HG03060 (cell line): Measurements from ENCODE around the gene CPLX3.

ENCODE experiments used
- ATAC-seq: cut with Tn5 transposase; IDR thresholded peaks from one replicate; pipeline ENCODE4 v1.9.1; 2021; ENCODE audit warnings: low read depth, moderate number of reproducible peaks; ENCODE audit not compliant: unreplicated experiment

CPLX3 gene

DNA sequence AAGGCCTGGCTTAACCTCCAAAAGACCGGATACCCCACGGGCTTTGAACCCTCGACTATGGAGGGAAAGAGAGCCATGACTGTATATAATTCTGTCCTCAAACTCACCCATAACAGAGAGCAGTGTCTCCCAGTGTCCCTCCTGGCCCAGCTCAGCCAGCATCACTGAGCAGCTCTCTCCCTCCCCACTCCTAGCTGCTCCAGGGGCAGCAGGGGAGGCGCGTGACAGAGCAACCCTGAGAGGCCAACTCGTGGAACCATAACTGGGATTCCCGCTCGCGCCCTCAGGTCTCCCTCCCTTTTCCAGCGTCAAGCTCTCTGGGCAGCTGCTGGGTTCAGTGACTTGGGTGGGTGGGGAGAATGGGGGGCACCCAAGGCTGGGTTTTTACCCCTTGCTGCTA lies 561 bp upstream of the CPLX3 start:
- ATAC-seq, result no peak

DNA sequence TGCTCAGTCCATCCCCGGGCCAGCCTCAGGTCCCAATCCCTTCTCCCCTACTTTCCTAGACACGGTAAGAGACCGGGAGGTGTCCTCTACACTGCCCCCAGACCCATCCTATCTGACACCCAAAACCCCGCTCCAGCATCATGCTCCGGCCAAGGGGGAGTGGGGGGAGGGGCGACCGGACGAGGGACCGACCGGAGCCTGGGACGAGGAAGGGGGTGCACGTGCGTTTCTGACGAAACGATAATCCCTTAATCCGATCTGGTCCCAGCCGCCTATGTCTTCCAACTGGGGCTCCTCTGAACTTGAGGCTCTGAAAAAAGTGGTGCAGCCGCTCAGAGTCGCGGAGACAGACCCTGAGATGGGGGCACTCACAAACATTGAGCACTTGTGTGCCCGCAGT lies 494 bp downstream of the CPLX3 start:
- ATAC-seq, result no peak

DNA sequence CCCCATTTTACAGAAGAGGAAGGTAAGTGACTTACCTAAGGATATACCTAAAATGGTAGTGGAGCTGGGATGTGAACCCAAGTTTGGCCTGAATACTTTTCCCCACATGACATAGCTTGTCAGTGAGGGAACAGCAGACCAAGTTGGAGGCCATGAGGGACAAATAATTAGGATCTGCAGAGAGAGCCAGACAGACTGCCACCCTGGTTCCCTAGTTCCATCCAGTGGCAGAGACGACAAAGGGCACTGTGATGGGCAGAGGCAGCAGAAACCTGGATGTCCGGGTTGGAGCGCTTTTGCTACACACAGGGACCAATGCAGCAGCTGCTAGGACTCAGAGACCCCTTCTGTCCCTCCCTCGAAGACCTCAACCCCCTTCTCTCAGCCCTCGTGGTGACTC lies 1.2 kb downstream of the CPLX3 start:
- no peak for ATAC-seq

DNA sequence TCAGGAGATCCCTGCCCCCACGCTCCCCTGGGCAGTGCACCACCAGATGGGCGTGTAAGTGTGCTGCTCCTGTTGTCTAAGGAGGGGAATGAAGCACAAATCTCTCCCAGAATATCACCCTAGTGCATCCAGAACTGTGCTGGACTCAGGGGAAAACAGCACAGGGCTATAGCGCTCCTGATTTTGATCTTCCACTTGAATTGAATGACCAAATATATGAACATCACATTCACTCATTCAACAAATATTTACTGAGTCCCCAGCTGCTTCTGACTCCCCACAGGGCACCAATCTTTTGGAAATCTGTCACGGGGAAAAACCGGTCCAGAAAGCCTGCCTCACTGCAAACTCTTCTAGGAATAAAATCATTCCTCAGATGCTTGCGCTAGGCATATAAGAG lies 2.4 kb downstream of the CPLX3 start:
- ATAC-seq, result no peak

DNA sequence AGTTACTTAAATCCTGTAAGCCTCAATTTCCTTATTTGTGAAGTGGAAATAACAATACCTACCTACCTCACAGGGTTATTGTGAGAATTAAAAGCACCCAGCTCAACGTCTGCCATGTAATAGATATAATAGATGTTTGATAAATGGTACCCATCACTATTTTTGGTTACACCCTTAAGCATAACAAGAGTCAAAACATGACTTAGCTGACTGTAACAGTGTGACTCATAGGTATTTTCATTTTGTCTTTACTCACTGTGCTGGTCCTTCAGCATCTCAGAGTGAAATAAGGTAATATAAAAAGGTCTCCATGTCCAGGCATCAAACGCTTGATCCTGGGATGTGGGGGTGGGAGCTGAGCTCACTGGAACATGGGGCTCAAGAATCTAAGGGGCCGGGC lies 3.1 kb downstream of the CPLX3 start:
- no peak for ATAC-seq

DNA sequence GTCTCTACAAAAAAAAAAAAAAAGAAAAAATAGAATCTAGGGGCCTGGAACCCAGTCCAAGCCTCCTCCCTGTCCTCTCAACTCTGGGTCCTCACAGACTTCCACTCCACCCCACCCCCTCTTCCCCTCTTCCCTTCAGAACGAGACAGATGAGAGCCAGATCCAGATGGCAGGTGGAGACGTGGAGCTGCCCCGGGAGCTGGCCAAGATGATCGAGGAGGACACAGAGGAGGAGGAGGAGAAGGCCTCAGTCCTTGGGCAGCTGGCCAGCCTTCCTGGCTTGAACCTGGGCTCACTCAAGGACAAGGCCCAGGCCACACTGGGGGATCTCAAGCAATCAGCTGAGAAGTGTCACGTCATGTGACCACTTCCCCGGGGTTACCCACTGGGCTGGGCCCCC lies 3.6 kb downstream of the CPLX3 start:
- ATAC-seq, result no peak

DNA sequence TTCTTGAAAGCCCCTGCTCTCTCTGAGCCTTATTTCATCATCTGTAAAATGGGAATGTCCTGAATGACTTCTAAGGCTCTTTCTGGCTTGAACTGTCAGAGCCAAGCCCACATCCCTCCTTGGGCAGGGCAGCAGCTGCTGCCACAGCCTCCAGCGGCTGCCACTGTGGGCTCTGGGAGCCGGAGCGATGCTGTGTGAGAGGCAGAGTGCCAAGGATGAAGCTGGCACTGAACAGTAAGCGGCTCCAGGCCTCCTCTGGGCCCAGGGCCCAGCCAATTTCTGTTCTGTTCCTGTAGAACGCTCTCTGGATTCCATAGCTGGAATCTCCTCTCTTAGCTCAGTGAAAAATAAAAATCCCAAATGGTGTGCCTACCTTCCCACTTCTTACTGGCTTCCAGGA lies 4.4 kb downstream of the CPLX3 start:
- ATAC-seq, result no peak

DNA sequence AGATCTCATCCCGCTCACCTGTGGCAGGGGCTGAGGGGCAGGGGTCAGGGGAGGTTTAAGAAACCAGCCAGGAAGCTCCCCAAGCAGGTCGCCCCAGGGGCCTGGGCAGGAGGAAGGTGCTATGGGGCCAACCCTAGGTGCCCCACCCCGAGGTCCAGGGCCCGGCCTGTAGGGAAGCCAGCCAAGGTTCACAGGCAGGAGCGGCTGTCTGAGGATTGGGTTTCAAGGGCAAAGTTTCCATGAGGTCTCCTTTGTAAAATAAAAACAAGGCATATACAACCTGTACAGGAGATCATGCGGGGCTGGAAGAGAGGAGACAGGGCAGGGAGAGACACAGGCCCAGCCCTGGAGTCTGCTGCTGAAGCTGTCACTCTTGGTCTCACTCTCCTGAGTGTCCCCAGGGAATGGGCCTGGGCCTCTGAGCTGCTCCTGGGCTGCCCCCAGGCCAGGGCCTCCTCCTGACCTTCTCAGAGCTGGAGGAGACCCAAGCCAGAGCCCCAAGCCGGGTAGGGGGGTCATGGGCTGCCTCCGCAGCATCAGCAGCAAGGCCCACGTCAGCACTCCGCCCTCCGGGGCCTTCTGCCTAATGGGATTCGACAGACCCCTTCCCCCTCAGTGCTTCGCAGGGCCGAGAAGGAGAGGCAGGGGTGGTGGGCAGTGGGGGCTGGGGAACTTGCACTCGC lies 5.5 kb downstream of the CPLX3 start:
- ATAC-seq, result no peak

DNA sequence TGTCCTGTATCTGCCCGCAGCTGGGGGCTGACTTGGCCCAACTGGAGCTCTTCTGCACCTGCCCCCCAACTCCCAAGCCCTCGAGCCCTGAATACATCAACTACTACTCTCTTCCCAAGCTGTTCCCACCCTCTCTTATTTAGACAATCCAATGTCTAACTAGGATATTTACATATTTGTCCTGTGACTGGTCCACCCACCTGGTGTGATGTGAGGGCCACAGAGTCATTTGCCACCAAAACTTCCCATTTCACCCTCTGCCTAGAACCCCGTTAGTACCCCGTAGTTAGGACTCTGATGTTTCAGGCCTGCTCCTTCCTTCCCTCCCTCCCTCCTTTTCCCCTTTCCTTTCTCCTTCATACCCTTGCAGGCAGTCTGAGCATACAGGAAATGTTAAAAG lies 6.4 kb downstream of the CPLX3 start:
- no peak for ATAC-seq

DNA sequence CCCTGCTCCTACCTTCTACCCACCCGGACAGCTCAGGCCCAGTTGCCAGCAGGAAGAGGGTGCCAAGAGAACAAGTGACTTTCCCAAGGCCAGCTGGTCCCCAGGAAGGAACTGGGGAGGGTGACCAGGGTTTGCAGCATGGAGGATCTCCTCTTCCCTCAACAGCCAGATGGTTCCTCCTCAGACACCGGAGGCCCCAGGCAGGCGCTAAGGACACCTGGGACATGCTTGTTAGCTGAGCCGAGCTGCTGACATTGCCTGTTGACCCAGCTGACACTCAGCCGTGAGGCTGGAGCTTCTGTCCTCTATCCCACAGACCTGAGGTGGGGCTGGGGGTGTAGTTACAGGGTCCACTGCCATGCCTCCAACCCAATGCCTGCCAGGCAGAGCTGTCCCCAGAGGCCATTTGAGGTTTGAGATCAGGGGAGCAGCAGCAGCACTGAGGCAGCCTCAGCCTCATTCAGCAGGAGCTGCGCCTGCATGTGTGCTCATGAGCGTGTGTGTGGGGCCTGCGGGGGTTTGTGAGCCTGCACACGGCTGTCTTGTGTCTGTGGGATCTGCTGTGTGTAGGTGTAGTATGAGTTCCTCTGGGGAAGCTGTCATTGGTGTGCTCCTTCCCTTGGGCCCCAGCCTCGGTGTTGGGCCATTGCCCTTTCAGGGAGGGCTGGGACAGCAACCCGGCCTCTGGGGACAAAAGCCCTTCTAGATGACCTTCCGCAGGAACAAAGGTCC lies 7.1 kb downstream of the CPLX3 start:
- no peak for ATAC-seq

DNA sequence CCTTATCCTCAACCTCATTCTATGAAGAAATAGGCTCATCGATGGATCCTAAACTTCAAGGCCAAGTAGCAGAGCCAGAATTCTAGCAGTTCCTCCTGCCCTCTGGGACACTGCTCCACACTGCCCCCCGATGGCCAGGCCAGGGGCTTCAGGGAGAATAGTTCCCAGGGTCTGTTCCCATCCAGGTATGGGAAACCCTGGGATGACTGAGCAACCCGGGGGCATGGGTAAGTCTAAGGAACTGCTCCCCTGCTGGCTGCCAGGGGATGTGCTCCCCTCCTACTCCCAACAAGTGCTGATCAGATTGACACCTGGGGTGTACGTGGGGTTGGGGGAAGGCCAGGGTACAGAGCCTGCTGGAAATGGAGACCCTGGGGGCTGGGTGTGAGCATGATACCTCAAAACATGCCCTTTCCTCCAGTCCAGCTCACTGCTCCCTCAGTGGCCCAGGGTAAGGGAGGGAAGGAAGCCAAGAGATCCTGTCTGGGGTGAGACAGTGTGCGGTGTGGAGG lies 8.9 kb downstream of the CPLX3 start:
- no peak for ATAC-seq

DNA sequence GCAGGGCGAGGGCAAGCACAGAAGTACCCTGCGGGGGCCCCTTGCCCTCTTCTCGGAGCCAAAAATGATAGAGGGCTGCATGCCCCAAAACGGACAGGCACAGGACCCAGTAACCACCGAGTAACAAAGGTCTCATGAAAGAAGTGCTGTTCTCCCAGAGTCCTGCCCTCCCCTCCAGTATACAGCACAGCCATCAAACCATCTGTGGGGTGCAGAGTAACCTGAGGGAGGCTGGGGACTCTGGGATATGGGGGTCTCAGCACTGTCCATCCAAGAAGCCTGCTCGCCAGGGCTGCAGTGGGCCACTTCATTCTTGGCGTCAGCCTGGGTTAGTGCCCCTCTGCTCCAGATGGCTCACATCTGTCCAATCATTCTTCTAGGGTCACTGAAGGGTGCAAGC lies 10.4 kb downstream of the CPLX3 start:
- no peak for ATAC-seq

DNA sequence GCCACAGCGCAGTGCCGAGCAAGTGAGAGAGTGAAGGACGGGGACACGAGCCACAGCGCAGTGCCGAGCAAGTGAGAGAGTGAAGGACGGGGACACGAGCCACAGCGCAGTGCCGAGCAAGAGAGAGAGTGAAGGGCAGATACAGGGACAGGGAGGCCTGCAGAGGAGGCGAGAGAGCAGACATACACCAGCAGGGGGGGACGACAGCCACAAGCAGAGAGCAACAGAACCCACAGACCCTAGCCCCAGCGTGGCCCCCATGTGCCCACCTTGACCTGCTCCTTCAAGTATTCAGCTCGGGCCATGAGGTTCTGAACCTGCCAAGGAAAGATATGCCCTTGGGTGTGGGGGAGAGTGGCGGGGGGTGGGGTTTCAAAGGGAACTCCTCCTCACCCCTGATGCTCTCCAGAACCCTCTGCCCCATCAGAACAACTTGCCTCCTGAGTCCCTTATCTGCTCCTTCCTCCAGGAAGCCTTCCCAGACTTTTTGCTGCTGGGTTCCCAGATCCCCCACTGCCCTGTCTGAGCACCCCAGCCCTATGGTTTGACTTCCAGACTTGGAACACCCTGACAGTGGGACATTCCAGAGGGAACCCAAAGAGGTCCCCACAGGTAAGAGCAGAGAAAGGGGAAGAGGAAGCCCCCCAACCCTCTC lies 11.2 kb downstream of the CPLX3 start:
- ATAC-seq, result no peak

DNA sequence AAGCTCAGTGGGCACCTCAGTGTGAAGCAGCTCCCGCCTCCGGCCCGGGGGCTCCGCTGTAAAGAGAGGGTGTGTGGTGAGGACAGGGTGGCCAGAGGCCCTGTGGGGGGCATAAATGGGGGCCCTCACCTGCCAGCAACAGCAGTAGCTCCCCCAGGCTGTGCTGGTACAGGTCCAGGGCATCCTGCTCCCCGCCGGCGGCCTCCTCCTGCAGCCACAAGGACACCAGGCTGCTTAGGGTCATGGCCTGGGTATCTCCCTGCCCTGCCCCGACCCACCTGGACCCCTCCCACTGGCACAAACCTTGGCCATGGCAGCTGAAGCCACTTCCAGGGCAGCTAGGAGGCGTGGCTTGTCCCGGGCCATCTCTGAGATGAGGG lies 11.7 kb downstream of the CPLX3 start:
- ATAC-seq, result no peak

DNA sequence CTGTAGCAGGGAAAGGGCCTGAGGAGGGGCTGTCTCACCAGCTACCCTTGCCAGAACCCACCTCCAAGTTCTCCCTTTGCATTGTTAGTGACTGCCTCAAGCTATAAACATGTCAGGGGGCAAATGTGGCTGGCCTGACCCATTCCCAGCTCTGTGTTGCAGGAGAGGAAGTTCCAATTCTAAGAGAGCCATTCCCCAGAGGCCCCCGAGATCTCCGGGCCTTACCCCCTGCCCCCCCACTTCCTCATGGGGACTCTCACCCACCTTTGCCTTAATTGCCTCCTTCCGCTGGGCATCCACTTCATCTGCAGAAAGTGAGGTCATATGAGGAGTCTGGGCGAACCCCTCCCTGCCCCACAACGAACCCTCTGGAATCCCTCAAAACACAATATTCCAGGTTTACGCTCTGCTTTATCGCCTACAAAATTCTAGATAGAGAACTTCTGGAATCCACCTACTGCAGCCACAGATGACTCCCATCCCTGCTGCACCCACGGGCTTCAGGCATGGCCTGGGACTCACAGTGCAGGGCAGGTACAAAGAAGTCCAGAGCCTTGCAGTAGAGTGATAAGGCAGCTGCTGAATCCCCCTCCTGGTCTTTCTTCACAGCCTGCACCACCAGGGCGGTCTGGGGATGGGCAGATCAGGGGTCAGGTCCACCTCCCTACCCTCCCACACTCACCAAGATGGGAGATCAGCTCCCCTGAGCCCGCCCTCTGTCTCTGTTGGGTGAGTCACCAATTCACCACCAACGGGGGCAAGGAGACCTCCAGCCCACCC lies 12.5 kb downstream of the CPLX3 start:
- ATAC-seq, result no peak

DNA sequence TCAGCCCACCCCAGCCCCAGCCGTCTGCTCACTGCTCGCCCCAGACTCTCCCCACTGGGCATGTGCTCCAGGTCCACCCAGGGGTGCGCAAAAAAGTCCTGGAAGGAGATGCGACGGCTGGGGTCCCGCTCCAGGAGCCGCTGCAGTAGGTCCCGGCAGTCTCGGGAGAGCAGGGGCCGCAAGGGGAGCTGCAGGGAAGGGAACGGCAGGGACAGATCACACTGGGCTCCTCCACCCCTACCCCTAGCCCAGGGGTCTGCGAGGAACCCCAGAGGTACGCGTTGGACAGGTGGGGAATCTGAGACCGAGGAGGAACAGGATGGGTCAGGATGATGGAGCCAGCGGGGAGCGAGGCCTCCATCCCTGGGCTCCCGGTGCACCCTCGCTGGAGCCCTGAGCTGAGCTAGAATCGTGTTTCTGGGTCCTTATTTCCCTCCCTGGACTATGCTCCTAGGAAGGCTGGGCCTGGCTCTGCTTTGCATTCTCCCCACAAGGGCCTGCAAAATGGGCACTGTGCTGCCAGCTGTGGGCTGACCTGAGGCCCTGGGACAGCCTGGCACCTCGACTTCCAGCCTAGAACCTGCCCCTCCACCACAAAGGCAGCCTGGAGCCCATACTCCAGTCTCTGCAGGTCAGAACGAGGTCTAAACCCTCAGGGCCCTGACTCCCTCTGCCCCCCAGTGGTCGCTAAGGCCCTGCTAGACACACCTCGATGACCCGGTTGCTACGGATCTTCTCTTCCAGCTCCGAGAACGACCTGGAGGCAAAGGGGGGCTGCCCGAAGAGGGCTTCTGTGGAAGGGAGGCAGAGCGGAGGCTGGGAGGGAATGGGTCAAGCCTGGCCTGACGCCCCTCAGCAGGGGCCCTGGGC lies 13.3 kb downstream of the CPLX3 start:
- no peak for ATAC-seq

DNA sequence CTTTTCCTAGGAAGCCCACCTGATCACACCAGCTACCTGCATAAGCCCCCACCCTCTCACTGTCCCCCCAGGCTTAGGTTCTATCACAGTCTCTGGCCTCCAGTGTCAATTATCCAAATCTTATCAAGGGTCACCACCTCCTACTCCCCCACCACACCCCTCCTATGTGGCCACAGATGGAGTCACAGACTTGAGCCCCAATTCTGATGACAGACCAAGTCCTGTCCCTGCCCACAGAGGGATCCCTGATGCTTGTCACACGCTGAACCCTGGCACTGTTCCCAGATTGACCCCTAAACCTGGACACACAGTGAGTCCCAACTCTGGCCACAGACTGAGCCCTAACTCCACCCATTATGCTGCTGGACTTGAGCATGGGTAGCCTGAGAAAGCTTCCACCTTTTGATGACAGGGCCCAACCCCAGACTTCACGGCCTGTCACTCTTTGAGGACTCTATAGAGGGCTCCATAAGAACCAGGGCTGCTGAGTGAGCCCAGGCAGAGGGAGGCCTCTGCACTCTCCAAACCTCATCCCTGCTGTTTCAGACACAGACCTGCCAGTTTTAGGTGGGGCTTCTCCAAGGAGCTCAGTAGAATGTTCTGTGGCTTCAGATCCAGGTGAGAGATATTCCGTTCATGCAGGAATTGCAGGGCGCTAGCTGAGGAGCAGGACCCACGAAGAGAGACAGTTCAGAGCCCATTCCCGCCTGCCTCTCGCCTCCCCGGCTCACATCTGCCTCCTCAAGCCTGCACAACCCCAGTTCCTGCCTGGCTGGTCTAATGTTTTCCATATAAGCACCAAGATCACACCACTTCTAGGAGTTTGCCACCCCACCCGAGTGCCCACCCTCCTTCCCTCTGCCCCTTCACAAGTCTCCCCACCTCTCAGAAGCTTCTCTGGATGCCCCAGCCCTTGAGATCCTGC lies 14.7 kb downstream of the CPLX3 start:
- no peak for ATAC-seq

DNA sequence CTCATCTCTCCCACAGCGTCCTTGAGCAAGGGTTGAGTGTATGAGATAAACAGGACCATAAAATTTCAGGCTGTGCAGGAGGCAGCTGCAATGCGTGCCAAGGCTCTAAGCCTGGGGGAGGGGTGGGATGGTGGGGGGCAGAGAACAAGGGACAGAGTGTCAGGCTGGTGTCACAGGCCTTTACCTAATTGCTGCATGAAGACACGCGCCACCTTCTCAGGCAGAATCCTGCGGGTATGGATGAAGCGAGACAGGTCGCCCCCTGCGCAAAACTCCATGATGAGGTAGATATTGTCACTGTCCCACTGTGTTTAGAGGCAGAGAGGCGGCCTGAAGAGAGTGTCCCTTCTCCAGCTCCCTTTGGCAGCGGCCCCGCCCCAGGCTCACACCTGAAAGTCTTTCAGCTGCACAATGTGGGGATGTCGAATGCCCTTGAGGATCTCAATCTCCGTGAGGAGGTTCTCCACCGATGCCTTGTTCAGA lies 15.5 kb downstream of the CPLX3 start:
- ATAC-seq, result no peak
